HG02763 (cell line): ENCODE data around the gene CCDC97.
"Not testable (repeated sequence)": the region's sequence is repeated elsewhere in the genome, so short reads cannot be mapped to it uniquely, and the experiment has no call there.

Experiments used
- ATAC-seq: cut with Tn5 transposase; IDR thresholded peaks from one replicate; pipeline ENCODE4 v1.9.1; 2021; ENCODE audit warnings: mild to moderate bottlenecking, moderate library complexity; ENCODE audit not compliant: unreplicated experiment

CCDC97 gene

DNA sequence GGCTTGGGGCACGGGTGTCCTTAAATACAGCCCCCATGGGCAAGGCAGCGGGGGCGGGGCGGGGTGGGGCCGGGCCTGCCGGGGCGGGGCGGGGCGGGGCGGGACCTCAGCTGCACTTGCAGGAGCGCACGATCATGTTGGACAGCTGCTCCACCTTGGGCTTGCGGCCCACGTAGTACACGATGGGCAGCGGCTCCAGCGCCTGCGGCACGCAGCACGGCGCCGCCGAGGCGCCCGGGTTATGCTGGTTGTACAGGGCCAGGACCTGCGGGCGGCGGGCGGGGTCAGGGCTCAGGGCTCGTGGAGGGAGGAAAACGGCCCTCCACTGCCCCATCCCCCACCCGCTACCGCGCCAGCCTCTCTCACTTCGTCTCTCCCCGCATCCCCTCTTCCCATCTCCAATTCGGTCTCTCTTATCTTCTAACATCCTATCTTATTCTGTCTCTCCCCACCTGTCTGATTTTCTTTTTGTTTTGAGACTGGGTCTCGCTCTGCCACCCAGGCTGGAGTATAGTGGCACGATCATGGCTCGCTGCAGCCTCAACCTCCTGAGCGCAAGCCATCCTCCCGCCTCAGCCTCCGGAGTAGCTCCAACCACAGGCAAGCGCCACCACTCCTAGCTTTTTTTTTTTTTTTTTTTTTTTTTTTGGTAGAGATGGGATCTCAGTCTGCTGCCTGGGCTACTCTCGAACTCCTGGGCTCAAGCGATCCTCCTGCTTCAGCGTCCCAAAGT lies 21.1 kb downstream of the CCDC97 start:
- ATAC-seq: no peak

- ATAC-seq: no peak
Observed at GRCh38 chr19:41332000-41332399, 22.0 kb downstream of the CCDC97 start.

DNA sequence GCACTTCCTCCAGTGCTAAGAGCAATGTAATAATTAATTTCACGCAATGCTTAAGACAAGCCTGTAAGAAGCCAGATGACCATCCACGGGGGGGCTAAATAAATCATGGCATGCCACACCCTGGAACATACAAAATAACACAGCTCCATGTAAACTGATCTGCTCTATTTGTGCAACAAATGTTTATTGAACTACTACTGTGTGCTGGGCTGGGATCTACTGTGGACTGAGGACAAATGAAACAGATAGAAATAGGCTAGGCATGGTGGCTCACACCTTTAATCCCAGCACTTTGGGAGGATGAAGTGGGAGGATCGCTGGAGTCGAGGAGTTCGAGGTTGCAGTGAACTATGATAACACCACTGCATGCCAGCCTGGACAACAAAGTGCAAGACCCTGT lies 22.5 kb downstream of the CCDC97 start:
- ATAC-seq: no peak

DNA sequence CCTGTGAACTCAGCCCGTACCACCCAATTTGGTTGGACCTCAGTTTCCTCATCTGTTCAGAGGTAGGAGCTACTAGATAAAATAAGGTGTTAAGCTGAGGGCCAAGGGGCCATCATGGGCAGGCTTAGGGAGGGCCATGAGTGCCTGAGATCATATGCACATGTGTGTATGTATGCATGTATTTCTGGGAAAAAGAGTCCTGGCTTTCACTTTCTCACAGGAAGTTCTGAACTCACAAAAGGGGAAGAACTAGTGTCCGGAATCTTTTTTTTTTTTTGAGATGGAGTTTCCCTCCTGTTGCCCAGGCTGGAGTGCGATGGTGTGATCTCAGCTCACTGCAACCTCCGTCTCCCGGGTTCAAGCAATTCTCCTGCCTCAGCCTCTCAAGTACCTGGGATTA lies 24.8 kb downstream of the CCDC97 start:
- ATAC-seq: no peak

GRCh38 chr19:41335467-41335866 lies 25.5 kb downstream of the CCDC97 start:
- ATAC-seq: no peak

DNA sequence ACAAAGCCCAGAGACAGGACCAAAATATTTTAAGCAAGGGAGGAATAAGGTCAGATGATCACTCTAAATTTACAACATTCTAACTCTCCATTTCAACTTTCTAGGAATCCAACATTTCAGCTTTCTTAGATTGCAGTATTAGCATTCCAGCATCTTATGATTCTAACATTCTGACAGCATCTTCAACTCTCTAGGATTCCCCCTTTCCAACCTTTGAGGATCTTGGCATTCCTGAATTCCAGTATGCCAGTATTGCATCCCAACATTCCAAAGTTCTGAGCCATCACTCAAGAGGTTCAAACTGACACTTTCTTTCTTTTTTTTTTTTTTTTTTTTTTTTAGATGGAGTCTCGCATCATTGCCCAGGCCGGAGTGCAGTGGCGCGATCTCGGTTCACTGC lies 30.0 kb downstream of the CCDC97 start:
- no peak for ATAC-seq

DNA sequence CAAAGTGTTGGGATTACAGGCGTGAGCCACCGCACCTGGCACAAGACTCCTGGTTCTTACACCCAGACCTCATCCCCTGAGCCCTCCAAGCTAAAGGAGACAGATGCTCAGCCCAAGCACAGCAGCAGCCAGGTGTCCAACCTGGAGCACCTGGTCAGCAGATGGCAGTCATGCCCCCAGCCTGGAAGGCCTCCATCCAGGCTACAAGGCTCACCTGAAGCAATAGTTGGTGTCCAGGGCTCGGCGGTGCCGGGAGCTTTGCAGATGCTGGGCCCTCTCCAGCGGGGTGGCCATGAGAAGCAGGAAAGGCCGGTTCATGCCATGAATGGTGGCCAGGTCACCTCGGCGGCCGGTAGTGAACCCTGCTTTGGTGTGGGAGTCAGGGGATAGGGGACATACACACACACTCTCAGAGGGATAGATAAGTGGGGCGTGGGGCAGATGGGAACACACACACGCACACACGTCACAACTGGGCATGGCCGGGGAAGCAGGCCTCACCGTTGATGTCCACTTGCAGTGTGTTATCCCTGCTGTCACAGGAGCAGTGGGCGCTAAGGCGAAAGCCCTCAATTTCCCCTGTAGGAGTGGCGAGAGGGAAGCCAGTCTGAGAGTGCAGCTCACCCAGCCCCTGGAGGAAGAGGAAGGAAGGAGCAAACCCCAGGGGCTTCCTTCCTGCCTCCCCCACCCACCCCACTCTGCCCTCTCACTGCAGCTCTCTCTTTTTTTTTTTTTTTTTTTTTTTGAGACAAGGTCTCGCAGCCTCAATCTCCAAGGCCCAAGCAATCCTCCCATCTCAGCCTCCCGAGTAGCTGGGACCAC lies 31.9 kb downstream of the CCDC97 start:
- ATAC-seq: no peak

DNA sequence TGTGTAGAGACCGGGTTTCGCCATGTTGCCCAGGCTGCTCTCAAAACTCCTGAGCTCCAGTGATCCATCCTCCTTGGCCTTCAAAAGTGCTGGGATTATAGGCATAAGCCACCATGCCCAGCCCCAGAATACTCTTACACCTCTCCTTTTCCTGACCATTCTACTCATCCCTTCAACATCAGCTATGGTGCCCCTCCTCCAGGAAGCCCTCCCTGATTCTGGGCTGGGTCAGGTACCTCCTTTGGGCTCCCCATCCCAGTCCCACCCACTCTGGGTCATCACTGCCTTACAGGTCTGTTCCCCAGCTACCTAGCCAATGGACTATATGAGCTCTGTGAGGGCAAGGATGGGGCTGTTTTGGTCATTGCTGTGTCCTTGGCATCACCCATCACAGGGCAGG lies 34.2 kb downstream of the CCDC97 start:
- no peak for ATAC-seq

DNA sequence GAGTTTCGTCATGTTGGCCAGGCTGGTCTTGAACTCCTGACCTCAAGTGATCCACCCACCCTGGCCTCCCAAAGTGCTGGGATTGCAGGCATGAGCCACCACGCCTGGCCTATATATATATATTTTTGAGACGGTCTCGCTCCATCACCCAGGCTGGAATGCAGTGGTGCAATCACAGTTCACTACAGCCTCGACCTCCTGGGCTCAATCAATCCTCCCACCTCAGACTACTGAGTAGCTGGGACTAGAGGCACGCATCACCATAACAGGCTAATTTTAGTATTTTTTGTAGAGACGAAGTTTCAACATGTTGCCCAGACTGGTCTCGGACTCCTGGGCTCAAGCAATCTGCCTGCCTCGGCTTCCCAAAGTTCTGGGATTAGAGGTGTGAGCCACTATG lies 36.9 kb downstream of the CCDC97 start:
- ATAC-seq: not testable (repeated sequence)

DNA sequence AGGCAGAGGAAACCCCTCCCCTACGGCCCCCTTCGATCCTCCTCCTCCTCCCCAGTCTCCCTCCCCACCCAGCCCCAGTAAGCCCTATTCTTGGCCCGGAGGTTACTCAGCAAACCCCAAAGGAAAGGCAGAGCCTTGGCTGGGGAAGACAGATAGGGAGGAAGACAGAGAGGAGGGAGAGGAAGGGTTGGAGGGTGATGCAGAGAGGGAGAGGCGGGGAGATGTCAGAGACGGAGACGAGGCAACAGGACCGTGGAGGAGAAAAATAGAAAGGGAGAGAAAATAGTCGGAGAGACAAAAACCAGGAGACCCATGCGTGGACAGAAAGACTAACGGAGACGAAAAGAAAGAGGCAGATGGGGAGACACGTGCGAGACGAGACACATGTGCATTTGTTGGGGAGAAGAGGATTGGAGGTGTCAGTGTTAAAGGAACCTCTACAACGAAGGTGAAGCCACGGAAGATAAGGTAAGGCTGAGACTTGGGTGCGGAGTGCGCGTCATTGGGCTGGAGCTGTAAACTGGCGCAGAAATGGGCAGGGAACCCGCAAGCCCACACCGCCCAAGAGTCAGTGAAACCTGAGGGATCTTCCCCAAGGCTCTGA lies 40.9 kb downstream of the CCDC97 start:
- no peak for ATAC-seq

GRCh38 chr19:41351339-41352245 lies 41.6 kb downstream of the CCDC97 start:
- ATAC-seq: peak; percentile 37

GRCh38 chr19:41352279-41352608 lies 42.3 kb downstream of the CCDC97 start:
- ATAC-seq: no peak

GRCh38 chr19:41352609-41353465 lies 42.9 kb downstream of the CCDC97 start:
- ATAC-seq: no peak

DNA sequence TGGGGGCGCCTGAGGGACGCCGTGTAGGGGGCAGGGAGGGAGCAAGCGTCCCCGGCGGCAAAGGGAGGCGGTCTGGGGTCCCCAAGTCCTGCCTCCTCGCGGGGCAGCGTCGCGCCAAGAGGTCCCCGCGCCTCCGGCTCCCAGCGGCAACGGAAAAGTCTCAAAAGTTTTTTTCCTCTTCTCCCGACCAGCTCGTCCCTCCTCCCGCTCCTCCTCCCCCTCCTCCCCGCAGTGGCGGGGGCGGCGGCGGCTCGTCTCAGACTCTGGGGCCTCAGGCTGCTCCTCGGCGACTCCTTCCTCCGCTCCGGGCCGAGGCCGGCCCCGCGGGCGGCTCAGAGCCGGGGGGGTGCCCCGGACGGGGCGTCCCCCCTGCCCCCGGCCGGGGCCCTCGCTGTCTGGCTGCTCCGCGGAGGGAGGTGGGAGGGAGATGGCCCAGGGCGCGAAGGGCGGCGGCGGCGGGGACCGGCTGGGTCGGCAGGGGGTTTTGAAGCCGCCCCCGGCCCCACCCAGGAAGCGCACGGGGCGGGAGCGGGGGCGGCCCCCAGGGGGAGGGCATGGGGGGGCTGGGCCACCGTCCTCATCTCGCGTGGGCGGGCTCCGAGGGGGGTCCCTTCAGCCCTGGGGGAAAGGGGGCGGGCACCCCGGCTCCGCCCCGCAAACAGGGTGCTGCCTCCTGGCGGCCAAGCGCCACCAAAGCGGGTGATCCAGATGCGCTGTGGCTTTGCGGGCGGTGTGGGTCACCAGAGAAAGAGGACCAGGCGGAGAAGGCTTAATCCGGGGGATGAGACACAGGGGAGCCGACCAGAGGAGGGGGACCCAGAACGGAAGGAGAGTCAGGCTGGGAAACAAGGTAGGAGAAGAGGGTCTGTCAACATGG lies 43.7 kb downstream of the CCDC97 start, which contains the start of gene TGFB1:
TSS of gene TGFB1 (minus strand) at position 457 of the 877 bp plus-strand sequence. CDS start 878 bp downstream, outside the sequence.
- ATAC-seq: peak; percentile 46

- ATAC-seq: no peak
Observed at GRCh38 chr19:41354343-41354953, 44.5 kb downstream of the CCDC97 start.

DNA sequence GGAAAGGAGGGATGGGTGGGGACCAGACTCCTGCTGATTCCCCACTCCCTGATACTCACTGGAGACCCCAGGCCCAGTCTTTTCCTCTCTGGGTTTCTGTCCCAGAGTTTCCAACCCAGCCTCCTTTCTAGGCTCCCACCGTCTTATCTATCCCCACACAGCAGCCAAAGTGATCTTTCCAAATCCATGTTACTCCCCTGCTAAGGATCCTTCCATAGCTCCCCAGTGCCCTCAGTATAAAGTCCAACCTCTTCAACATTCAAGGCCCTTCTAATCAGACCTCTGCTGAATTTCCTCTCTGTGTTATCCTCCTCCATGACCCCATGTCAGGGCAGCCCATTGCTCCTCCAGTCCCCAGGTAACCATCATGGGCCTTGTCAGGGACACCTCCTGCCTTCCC lies 45.1 kb downstream of the CCDC97 start:
- no peak for ATAC-seq

DNA sequence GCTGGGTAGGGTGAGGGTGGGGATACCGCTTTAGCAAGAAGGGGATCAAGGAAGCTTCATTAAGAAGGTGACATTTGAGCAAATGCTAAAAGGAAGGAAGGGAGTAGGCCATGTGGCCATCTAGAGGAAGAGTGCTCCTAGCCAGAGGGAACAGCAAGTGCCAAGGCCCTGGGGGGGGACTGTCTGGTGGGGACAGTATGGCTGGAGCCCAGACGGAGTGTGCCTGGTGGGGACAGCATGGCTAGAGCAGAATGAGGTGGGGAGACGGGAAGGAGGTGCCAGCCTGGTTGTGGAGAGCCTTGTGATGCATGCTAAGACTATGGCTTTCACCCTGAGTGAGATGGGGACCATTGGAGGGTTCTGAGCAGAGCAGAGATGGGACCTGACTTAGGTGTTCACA lies 45.8 kb downstream of the CCDC97 start:
- ATAC-seq: no peak

DNA sequence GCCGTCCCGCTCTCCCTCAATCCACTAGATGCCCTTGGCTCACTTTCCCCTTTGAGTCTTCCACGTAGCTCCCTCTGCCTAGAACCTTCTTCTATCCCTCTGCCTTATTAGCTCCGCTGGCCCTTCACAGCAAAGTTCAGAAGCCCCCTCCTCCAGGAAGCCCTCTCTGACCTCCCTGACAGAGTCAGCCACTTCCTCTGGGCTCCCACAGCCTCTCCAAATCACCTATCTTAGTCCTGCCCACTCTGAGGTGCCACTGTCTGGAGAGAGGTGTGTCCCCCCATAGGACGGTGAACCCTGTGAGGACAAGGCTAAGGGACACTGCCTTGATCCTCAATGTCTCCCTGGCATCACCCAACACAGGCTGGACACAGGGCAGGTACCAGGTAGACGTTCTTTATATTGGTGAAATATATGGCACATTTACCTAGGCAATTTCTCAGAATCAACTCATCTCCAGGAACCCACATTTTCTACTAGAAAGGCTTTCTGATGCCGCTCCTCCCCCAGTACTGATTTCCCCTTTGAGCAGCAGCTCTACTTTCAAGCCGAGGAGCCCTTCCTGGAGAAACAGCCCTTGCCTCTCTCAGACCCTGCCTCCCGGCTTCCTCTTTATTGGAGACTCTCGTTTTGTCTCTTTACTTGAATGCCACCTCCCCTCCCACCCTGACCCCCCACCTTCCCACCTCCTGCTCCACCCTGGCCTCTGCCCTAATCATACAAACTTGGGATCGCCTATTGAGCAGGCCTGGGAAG lies 47.2 kb downstream of the CCDC97 start:
- ATAC-seq: no peak
